Type B pancreatic cell (in vitro differentiated cells): ENCODE data around the gene RUNX2. TPM values are rescaled to one million over a fixed set of nuclear protein-coding genes. Genes with fewer than 3 reads are reported as not detected.

Experiments
- DNase-seq: peaks from one replicate; pipeline ENCODE4 v3.0.0; 2021; ENCODE audit warnings: mixed read lengths; ENCODE audit not compliant: unreplicated experiment; ENCODE audit errors: extremely low spot score
- H3K27ac Mint-ChIP-seq: 2 replicates; pipeline ENCODE4 v1.8.0; 2021; ENCODE audit warnings: mild to moderate bottlenecking, mixed read lengths
- H3K27me3 Mint-ChIP-seq: 2 replicates; pipeline ENCODE4 v1.8.0; 2021; ENCODE audit warnings: mixed read lengths
- H3K36me3 Mint-ChIP-seq: 2 replicates; pipeline ENCODE4 v1.8.0; 2021; ENCODE audit warnings: mixed read lengths
- H3K4me1 Mint-ChIP-seq: one replicate; pipeline ENCODE4 v1.8.0; 2021; ENCODE audit warnings: mixed read lengths; ENCODE audit not compliant: unreplicated experiment
- H3K4me3 Mint-ChIP-seq: 2 replicates; pipeline ENCODE4 v1.8.0; 2021; ENCODE audit warnings: mild to moderate bottlenecking, mixed read lengths
- H3K9me3 Mint-ChIP-seq: 2 replicates; pipeline ENCODE4 v1.8.0; 2021; ENCODE audit warnings: mixed read lengths
- CTCF ChIP-seq: fragments of 200-600 bp; sonication (generic); conservative IDR thresholded peaks from 2 replicates; pipeline ENCODE4 v1.5.0; 2021; ENCODE audit warnings: antibody characterized with exemption, mild to moderate bottlenecking
- total RNA-seq: library from RNA; stranded (reverse); gene quantifications from 2 replicates; pipeline ENCODE4 v1.2.1, GENCODE V29; 2021; ENCODE audit warnings: low replicate concordance

The RUNX2 gene
- total RNA-seq, 1 donor from 2014 or later: 6.0 TPM

DNA sequence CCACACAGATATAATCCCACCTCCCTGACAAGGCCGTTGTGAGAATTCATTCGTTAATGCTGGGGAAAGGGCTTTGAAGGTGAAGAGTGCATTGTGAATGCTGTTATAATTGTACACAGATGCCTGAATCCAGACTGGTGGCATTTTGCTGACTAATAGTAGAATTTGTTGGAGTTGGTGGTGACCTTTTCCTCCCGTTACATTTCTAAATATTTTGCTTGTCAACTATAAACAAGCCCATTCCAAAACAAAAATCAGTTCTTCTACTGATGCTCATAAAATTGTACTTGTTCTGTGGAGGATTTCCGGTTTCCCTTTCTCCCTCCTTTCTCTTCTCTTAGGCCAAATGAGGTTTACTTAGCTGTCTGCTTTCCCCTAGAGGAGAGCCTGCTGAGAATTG lies 302.7 kb downstream of the RUNX2 start:
- peaks cover 23% of the 10 kb centered on the region for H3K4me1 Mint-ChIP-seq
- no peak overlapping the region for H3K4me3 Mint-ChIP-seq
- H3K9me3 Mint-ChIP-seq: peaks cover 9% of the 10 kb centered on the region
- no peak overlapping the region for H3K27ac Mint-ChIP-seq
- DNase-seq: no peak
- no peaks in the 10 kb centered on the region for H3K36me3 Mint-ChIP-seq
- no peak for TF ChIP-seq CTCF
- H3K27me3 Mint-ChIP-seq: peaks cover 15% of the 10 kb centered on the region

DNA sequence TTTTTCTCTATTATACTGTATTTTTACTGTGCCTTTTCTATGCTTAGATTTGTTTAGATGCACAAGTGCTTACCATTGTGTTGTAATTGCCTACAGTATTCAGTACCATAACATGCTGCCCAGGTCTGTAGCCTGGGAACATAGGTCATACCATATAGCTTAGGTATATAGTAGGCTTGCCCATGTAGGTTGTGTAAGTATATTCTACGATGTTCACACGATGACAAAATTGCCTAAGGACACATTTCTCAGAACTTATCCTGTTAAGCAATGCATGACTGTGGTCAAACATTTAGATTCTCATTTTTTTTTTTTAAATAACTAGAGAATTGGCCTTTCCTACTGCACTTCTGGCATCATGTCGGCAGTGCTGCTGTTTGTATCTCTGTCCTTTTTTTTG lies 303.3 kb downstream of the RUNX2 start:
- DNase-seq: no peak
- no peak for TF ChIP-seq CTCF

GRCh38 chr6:45633272-45633908 lies 305.3 kb downstream of the RUNX2 start:
- TF ChIP-seq CTCF: no peak
- Mint-ChIP-seq H3K27me3 (peaks cover 7% of the 10 kb centered on the region), H3K4me1 (peaks cover 26% of the 10 kb centered on the region), H3K4me3 (no peak overlapping the region), H3K27ac (no peak overlapping the region), H3K36me3 (no peaks in the 10 kb centered on the region), H3K9me3 (no peaks in the 10 kb centered on the region)
- DNase-seq: no peak

More for the DNA sequence above, 303.3 kb downstream of the RUNX2 start:
- no peaks in the 10 kb centered on the region for H3K36me3 Mint-ChIP-seq
- no peak overlapping the region for H3K4me3 Mint-ChIP-seq
- no peak overlapping the region for H3K27ac Mint-ChIP-seq
- H3K4me1 Mint-ChIP-seq: peaks cover 23% of the 10 kb centered on the region
- peaks cover 15% of the 10 kb centered on the region for H3K27me3 Mint-ChIP-seq
- H3K9me3 Mint-ChIP-seq: peaks cover 9% of the 10 kb centered on the region

DNA sequence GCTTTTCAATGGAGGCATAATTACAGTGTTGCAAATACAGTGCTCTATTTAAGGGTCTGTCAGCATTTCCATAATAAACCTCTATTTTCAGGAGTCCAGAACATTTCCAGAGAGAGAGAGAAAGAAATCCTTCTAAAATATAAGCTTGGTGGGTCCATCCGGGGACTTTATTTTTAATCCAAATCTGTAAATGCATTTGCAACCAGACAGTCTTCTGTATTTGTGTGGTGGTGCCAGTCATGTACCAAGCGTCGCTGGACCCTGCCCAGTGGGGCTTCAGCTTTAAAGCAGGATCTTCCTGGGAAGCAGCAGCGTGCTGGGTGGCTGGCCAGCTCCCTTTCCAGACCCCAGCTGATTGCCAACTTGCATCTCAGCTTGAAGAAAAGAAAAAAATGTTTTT lies 306.1 kb downstream of the RUNX2 start:
- no peak overlapping the region for H3K4me3 Mint-ChIP-seq
- no peak for TF ChIP-seq CTCF
- no peaks in the 10 kb centered on the region for H3K9me3 Mint-ChIP-seq
- no peaks in the 10 kb centered on the region for H3K36me3 Mint-ChIP-seq
- H3K4me1 Mint-ChIP-seq: peaks cover 26% of the 10 kb centered on the region
- DNase-seq: no peak
- no peak overlapping the region for H3K27ac Mint-ChIP-seq
- H3K27me3 Mint-ChIP-seq: peaks cover 4% of the 10 kb centered on the region

DNA sequence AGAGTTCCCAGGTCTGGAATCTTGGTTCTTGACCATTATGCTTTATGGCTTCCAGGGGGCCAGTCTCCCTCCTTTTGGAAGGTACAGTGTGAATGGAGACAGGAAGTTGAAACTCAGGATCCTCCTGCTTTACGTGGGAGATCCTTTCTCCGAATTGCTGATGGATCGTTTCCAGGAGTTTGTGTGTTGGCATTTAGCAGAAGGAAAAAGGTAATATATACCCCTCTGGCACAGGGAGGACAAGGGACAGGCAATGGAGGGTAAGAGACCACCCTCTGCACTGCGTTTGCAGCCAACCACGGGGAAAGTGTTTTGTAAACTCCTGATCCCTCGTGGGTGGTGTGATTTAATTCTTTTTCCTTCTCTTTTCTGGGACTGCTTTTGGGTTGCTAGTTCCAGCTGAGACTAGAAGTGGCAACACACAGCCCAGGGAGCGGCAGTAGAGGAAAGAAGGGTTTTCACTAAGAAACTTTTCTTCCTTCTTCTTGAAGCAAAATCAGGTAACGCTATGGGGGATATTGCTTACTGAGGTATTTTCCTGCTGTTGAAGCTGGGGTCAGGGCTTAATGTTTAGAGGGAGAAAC lies 307.2 kb downstream of the RUNX2 start:
- Mint-ChIP-seq H3K4me1 (peaks cover 28% of the 10 kb centered on the region), H3K9me3 (no peaks in the 10 kb centered on the region), H3K27ac (no peak overlapping the region), H3K36me3 (no peaks in the 10 kb centered on the region), H3K27me3 (peaks cover 8% of the 10 kb centered on the region), H3K4me3 (no peak overlapping the region)
- DNase-seq: no peak
- TF ChIP-seq CTCF: no peak
